Activated CD4-positive, alpha-beta T cell treated with anti-CD3 and anti-CD28 coated beads, Interleukin-2, amount 50 U/mL, for 48 hours (primary cell): ENCODE data around the gene SNX14.
A peak's percentile ranks its signal among the peaks of the same experiment; 100 is the strongest.
"Not testable (repeated sequence)": the region's sequence is repeated elsewhere in the genome, so short reads cannot be mapped to it uniquely, and the experiment has no call there.

Experiments
- DNase-seq, 2 experiments: peaks; one replicate each; pipeline ENCODE4 v3.0.0-alpha.2; 2020

SNX14 gene

GRCh38 chr6:85585741-85586140, 7.9 kb downstream of the SNX14 start:
- DNase-seq: no peak

- not testable (repeated sequence) for DNase-seq
These were observed 10.8 kb downstream of the SNX14 start for GRCh38 chr6:85582832-85583231.

- no peak for DNase-seq
These were observed 12.1 kb downstream of the SNX14 start for GRCh38 chr6:85581572-85581971.

GRCh38 chr6:85580878-85581267, 12.8 kb downstream of the SNX14 start:
- no peak for DNase-seq

- DNase-seq: no peak
These were observed 13.4 kb downstream of the SNX14 start for GRCh38 chr6:85580118-85580877.

GRCh38 chr6:85579581-85579980, 14.1 kb downstream of the SNX14 start:
- no peak for DNase-seq

- DNase-seq: no peak
These were observed 17.2 kb downstream of the SNX14 start for GRCh38 chr6:85576476-85576875.

GRCh38 chr6:85574932-85575598, 18.6 kb downstream of the SNX14 start:
- DNase-seq: no peak

GRCh38 chr6:85569323-85569722, 24.3 kb downstream of the SNX14 start:
- DNase-seq: no peak

- DNase-seq: no peak
These were observed 25.2 kb downstream of the SNX14 start for GRCh38 chr6:85568411-85568810.

GRCh38 chr6:85565736-85566135, 27.9 kb downstream of the SNX14 start:
- DNase-seq: no peak

- not testable (repeated sequence) for DNase-seq
These were observed 29.4 kb downstream of the SNX14 start for GRCh38 chr6:85564223-85564622.

- no peak for DNase-seq
These were observed 31.8 kb downstream of the SNX14 start for GRCh38 chr6:85561750-85562357.

GRCh38 chr6:85556992-85557668, 36.5 kb downstream of the SNX14 start:
- DNase-seq: no peak

GRCh38 chr6:85552652-85553051, 41.0 kb downstream of the SNX14 start:
- DNase-seq: no peak

GRCh38 chr6:85551264-85551663, 42.4 kb downstream of the SNX14 start:
- DNase-seq: no peak

GRCh38 chr6:85547719-85548118, 45.9 kb downstream of the SNX14 start:
- no peak for DNase-seq

- no peak for DNase-seq
These were observed 48.9 kb downstream of the SNX14 start for GRCh38 chr6:85544776-85545175.

GRCh38 chr6:85537055-85537494, 56.6 kb downstream of the SNX14 start:
- DNase-seq: no peak

GRCh38 chr6:85524281-85524680, 69.4 kb downstream of the SNX14 start:
- DNase-seq: not testable (repeated sequence)

GRCh38 chr6:85516168-85516567, 77.5 kb downstream of the SNX14 start:
- no peak for DNase-seq

- peak; percentile 36 to 54 for DNase-seq
These were observed 87.1 kb downstream of the SNX14 start for GRCh38 chr6:85506441-85507093.
